ENCODE measurements around the gene SLC43A3. TPM values are rescaled to one million over a fixed set of nuclear protein-coding genes. Genes with fewer than 3 reads are reported as not detected.

Gene SLC43A3
- polyA plus RNA-seq, 1 donor from 2014 or later, result 15.8 TPM

- Mint-ChIP-seq H3K27me3 (no peaks in the 10 kb centered on the region), H3K36me3 (peaks cover 3% of the 10 kb centered on the region), H3K4me1 (peaks cover 22 to 27% (median 22%) of the 10 kb centered on the region in 3 donors), H3K27ac (peak overlapping the region in 2 of 3 donors; percentile 18 to 67), H3K4me3 (peak overlapping the region; percentile 49 to 95 (median 88)), H3K9me3 (no peaks in the 10 kb centered on the region)
These were observed 437 bp downstream of the SLC43A3 start for GRCh38 chr11:57426439-57426928.

GRCh38 chr11:57425565-57426438 lies 1.1 kb downstream of the SLC43A3 start:
- H3K4me1 Mint-ChIP-seq, result peaks cover 22 to 27% (median 22%) of the 10 kb centered on the region in 3 donors
- H3K27me3 Mint-ChIP-seq, result no peaks in the 10 kb centered on the region
- H3K27ac Mint-ChIP-seq, result peak overlapping the region in 1 of 3 donors; percentile 67
- peaks cover 3% of the 10 kb centered on the region for H3K36me3 Mint-ChIP-seq
- peak overlapping the region; percentile 60 to 95 (median 88) for H3K4me3 Mint-ChIP-seq
- no peaks in the 10 kb centered on the region for H3K9me3 Mint-ChIP-seq

DNA sequence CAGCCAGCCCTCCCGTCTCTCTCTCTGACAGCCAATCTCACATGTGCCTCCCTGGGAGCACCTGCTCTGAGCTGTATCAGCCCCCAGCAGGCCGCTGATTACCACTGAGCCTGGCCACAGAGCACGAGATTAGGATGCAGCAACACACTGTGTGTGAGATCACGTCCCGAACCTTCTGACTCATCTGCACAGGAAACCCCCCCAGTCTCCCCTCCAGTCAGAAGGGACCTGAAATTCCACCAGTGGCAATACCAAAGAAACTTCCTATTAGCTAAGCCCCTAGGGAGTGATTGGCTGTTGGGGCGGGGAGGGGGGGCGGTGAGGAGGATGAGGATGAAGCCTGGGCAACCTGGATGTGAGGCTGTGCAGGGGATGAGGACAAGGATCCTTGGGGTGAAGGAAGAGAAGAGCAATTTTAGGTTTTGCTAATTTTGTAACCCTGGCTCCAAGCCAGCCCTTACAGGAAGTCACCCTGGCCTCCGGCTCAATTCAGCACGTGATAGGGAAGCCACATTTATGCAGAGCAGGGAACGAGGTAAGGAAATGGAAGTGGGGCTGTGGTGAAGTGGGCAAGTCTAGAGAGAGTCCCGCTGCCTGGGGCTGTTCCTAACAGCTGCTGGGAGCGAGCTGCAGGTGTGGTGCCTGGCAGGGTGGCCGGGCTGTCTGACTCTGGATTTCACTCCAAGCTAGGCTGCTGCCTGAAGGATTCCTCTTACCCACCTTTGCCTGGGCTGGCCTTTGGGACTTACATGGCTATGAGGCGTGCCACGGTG lies 1.9 kb downstream of the SLC43A3 start:
- H3K27ac Mint-ChIP-seq, result peak overlapping the region in 2 of 3 donors; percentile 25 to 36
- H3K27me3 Mint-ChIP-seq, result peaks cover 1% of the 10 kb centered on the region
- no peaks in the 10 kb centered on the region for H3K9me3 Mint-ChIP-seq
- peaks cover 22 to 27% (median 23%) of the 10 kb centered on the region in 3 donors for H3K4me1 Mint-ChIP-seq
- peak overlapping the region; percentile 60 to 85 (median 64) for H3K4me3 Mint-ChIP-seq
- H3K36me3 Mint-ChIP-seq, result peaks cover 7% of the 10 kb centered on the region

DNA sequence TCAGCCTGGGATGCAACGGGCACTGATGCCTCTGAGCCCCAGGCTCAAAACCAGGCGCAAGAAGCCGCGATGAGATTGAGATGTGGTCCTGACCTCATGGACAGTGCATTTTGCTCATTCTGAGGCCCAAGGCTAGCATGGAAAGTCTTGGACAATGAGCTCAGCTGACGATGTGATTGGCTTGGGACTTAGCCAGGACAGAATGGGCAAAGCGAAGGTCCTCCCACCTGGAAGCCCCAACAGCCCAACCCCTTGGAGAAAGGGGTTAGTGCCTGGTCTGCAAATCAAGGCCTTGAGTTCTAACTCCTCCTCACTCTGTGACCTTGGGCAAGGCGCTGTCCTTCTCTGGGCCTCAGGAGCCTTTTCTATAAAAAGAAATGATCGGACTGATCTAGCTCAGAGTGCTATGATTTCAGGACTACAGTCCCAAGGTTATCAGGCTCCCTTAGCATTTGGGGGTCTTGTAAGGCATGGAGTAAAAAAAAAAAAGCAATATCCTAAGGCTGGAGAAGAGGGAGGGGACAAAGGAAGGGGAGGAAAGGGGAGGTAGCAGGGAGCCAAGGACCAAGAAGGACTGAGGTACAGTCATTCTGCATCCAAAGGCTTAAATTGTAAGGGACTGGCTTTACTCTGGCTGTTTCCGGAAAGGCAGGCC lies 2.7 kb downstream of the SLC43A3 start:
- peaks cover 1% of the 10 kb centered on the region for H3K27me3 Mint-ChIP-seq
- peaks cover 22 to 27% (median 23%) of the 10 kb centered on the region in 3 donors for H3K4me1 Mint-ChIP-seq
- H3K4me3 Mint-ChIP-seq, result peak overlapping the region; percentile 55 to 85 (median 62)
- no peaks in the 10 kb centered on the region for H3K9me3 Mint-ChIP-seq
- peak overlapping the region in 1 of 3 donors; percentile 47 for H3K27ac Mint-ChIP-seq
- H3K36me3 Mint-ChIP-seq, result peaks cover 7% of the 10 kb centered on the region

DNA sequence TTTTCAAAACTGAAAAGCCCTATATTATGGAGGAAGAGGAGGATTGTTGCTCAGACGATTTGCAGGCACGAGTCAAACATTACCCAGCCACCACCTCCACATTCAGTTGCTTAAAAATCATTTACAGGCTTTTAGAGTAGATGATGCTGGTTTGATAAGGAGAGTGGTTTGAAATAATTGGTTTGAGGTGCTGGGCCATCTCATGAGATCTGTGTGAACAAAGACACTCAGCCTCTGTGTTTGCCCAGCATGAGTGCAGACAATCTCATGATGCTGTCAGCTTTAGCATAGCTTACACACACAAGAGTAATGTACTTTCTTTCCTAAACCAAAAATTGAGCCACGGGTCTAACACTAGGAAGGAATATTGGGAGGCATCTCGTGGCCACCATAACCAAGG lies 4.3 kb downstream of the SLC43A3 start:
- no peaks in the 10 kb centered on the region for H3K9me3 Mint-ChIP-seq
- peaks cover 1% of the 10 kb centered on the region for H3K27me3 Mint-ChIP-seq
- H3K36me3 Mint-ChIP-seq, result peaks cover 7% of the 10 kb centered on the region
- peaks cover 22 to 27% (median 22%) of the 10 kb centered on the region in 3 donors for H3K4me1 Mint-ChIP-seq
- H3K4me3 Mint-ChIP-seq, result peak overlapping the region in 1 of 4 donors; percentile 44
- H3K27ac Mint-ChIP-seq, result no peak overlapping the region

- H3K4me3 Mint-ChIP-seq, result no peak overlapping the region
- no peaks in the 10 kb centered on the region for H3K9me3 Mint-ChIP-seq
- H3K36me3 Mint-ChIP-seq, result peaks cover 9% of the 10 kb centered on the region
- H3K4me1 Mint-ChIP-seq, result peaks cover 15 to 22% (median 22%) of the 10 kb centered on the region in 3 donors
- H3K27ac Mint-ChIP-seq, result no peak overlapping the region
- peaks cover 1% of the 10 kb centered on the region for H3K27me3 Mint-ChIP-seq
These were observed 5.1 kb downstream of the SLC43A3 start for GRCh38 chr11:57421805-57422204.

- Mint-ChIP-seq H3K9me3 (no peaks in the 10 kb centered on the region), H3K36me3 (peaks cover 9% of the 10 kb centered on the region), H3K4me3 (no peak overlapping the region), H3K27me3 (peaks cover 1% of the 10 kb centered on the region), H3K27ac (no peak overlapping the region), H3K4me1 (peaks cover 9 to 16% (median 16%) of the 10 kb centered on the region in 3 donors)
These were observed 5.9 kb downstream of the SLC43A3 start for GRCh38 chr11:57421066-57421465.

- Mint-ChIP-seq H3K9me3 (no peaks in the 10 kb centered on the region), H3K4me1 (peaks cover 2 to 4% (median 2%) of the 10 kb centered on the region in 3 donors), H3K27me3 (peaks cover 1% of the 10 kb centered on the region), H3K36me3 (peaks cover 9% of the 10 kb centered on the region), H3K4me3 (no peak overlapping the region), H3K27ac (peak overlapping the region in 1 of 3 donors; percentile 67)
These were observed 7.8 kb downstream of the SLC43A3 start for GRCh38 chr11:57419146-57419545.

DNA sequence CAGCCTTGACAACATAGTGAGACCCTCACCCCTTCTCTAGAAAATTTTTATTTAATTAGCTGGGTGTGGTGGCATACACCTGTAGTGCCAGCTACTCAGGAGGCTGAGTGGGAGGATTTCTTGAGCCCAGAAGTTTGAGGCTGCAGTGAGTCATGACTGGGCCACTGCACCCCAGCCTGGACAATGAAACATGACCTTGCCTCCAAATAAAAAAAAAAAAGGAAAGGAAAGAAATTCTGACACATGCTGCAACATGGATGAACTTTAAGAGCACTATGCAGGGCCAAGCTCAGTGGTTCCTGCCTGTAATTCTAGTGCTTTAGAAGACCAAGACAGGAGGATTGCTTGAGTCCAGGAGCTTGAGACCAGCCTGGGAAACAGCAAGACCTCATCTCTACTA lies 8.8 kb downstream of the SLC43A3 start:
- peaks cover 1% of the 10 kb centered on the region for H3K27me3 Mint-ChIP-seq
- no peaks in the 10 kb centered on the region for H3K9me3 Mint-ChIP-seq
- H3K27ac Mint-ChIP-seq, result no peak overlapping the region
- peaks cover 11% of the 10 kb centered on the region for H3K36me3 Mint-ChIP-seq
- no peak overlapping the region for H3K4me3 Mint-ChIP-seq
- peaks cover 0 to 2% (median 2%) of the 10 kb centered on the region in 3 donors for H3K4me1 Mint-ChIP-seq

- Mint-ChIP-seq H3K4me1 (peaks cover 0 to 2% (median 0%) of the 10 kb centered on the region in 3 donors), H3K27ac (no peak overlapping the region), H3K27me3 (peaks cover 1% of the 10 kb centered on the region), H3K9me3 (no peaks in the 10 kb centered on the region), H3K36me3 (peaks cover 12% of the 10 kb centered on the region), H3K4me3 (no peak overlapping the region)
These were observed 9.9 kb downstream of the SLC43A3 start for GRCh38 chr11:57417056-57417455.

GRCh38 chr11:57416436-57416835 lies 10.5 kb downstream of the SLC43A3 start:
- Mint-ChIP-seq H3K9me3 (no peaks in the 10 kb centered on the region), H3K4me3 (no peak overlapping the region), H3K36me3 (peaks cover 14% of the 10 kb centered on the region), H3K27me3 (peaks cover 1% of the 10 kb centered on the region), H3K27ac (no peak overlapping the region), H3K4me1 (peaks cover 0 to 2% (median 0%) of the 10 kb centered on the region in 3 donors)

GRCh38 chr11:57414612-57415212 lies 12.2 kb downstream of the SLC43A3 start:
- Mint-ChIP-seq H3K4me1 (no peaks in the 10 kb centered on the region), H3K27me3 (no peaks in the 10 kb centered on the region), H3K9me3 (peaks cover 0 to 1% (median 0%) of the 10 kb centered on the region in 3 donors), H3K36me3 (peaks cover 12% of the 10 kb centered on the region), H3K4me3 (no peak overlapping the region), H3K27ac (peak overlapping the region in 1 of 3 donors; percentile 75)

DNA sequence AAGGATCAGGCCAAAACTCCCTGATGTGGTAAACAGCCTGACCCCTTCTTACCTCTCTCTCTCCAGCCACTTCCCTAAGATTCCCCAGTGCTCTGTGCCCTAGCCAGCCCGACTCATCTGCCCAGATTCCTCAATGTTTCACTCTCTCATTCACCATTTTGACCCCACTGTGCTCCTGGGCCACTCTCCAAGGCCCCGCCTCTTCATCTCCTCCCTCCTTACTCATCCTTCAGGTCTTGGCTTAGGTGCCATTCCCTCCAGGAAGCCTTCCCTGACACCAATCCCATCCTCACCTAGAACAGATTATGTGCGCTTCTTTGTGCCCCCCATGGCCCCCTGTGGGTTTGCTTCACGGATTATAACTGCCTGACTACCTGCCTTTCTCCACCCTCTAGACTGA lies 13.2 kb downstream of the SLC43A3 start:
- no peaks in the 10 kb centered on the region for H3K4me1 Mint-ChIP-seq
- peaks cover 0 to 1% (median 0%) of the 10 kb centered on the region in 3 donors for H3K9me3 Mint-ChIP-seq
- H3K27ac Mint-ChIP-seq, result no peak overlapping the region
- no peaks in the 10 kb centered on the region for H3K27me3 Mint-ChIP-seq
- H3K4me3 Mint-ChIP-seq, result no peak overlapping the region
- H3K36me3 Mint-ChIP-seq, result peaks cover 13% of the 10 kb centered on the region

DNA sequence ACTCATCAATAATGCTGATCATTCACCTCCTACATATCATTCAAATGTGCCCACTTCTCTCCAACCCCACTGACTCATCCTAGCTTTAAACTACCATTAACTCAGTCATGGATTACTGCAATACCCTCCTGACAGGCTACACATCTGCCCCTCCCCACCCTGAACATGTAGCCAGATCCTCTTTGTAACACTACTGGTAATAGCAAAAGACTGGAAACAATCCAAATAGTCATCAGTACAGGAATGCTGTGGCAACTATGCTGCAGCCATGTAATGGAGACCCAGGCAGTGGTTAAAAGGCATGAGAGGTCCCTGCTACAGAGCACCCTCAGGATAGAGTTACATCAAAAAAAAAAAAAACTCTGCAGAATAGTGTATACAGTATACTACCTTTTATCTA lies 16.6 kb downstream of the SLC43A3 start:
- Mint-ChIP-seq H3K9me3 (peaks cover 0 to 1% (median 0%) of the 10 kb centered on the region in 3 donors), H3K4me3 (no peak overlapping the region), H3K27me3 (no peaks in the 10 kb centered on the region), H3K36me3 (peaks cover 15% of the 10 kb centered on the region), H3K27ac (peak overlapping the region in 1 of 3 donors; percentile 69), H3K4me1 (no peaks in the 10 kb centered on the region)

Measured in IgD-negative memory B cell (primary cell).